Fibroblast of skin of right biceps (primary cell): ENCODE data around the gene STAM2.
A peak's percentile ranks its signal among the peaks of the same experiment; 100 is the strongest.
"Not testable (repeated sequence)": the region's sequence is repeated elsewhere in the genome, so short reads cannot be mapped to it uniquely, and the experiment has no call there.

Source experiments
- DNase-seq: peaks from one replicate; pipeline ENCODE4 v3.0.0-alpha.2; 2013

Gene STAM2

DNA sequence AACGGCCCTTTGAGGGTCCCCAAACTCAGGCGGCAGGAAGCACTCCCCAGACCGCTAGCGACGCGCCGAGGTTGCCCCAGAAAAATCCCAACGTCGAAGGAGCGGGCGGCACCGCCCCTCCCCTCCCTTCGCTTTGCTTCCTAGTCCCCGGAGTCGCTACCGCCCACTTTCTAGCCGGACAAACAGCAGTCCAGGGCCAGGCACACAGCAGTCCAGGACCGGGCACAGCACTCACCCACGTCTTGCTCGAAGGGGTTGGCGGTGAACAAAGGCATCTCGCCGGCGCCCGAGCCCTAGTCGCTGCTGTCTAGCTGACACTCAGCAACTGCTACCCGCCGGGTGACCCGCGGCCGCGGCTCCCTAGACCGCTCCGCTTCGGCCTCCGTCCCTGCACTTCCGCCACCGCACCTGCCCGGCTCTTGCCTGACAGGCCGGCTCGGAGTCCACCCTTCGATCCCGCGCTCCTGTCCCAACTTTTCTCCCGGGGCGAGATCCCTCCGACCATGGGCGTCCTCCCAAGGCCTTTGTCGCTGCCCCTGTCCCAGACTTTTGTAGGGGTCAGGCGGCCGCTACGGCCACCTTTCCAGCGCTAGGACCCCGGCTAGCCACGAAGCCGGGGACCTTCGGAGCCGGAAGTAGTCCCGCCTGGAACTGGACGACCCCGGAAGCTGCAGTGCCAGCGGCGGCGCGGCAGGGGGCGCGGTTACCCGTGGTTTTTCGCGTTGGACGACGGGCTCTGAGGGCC, at the start of gene STAM2:
STAM2 (minus strand) TSS at position 396 of the 745 bp plus-strand sequence; CDS start at position 275, 121 bp downstream.
- DNase-seq: peak; percentile 92

DNA sequence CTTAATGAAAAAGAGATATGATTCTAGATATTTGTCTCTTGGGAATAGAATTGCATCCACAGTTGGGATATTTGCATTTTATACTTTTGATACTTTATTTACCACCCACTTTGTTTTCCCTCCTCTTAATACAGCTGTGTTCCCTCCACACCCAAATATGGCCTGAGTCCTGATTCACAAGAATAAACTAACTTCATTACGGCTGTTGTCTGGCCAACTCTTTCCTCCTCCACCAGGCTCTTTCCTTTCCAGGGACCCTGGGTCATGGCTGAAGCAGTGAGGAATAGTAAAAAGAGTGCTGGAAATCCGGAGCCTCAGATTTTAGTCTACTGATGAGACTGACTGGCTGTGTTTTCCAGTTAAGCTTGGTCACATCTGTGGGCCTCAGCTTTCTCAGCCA, 48.4 kb upstream of the STAM2 start:
- no peak for DNase-seq

DNA sequence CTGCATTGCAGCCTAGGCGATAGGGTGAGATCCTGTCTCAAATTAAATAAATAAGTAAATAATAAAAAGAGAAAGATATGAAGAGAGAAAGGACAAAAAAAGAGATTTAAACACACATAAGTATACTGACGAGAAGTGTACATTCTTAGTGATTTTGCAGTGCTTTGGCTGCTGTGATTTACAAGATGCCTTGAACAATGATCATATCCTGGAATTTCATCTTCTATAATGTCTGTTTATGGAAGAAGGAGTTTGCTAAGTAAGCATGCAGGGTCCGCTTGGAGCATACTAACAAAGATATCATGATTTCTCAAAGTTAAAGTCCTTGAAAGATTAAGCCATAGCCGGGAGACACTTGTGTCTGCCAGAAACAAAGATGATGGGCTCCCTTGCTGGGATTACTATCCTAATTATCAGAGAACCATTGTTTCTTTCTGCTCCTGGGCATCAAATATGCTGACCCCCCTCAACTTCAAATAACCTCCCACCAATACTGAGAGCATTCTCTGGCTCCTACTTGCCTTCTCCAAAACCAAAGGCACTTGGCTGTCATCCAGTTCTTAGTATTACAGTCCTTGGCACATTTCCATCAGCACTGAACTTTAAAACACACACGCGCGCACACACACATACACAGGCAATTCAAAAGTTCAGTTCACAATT, 47.5 kb upstream of the STAM2 start:
- peak; percentile 91 for DNase-seq

DNA sequence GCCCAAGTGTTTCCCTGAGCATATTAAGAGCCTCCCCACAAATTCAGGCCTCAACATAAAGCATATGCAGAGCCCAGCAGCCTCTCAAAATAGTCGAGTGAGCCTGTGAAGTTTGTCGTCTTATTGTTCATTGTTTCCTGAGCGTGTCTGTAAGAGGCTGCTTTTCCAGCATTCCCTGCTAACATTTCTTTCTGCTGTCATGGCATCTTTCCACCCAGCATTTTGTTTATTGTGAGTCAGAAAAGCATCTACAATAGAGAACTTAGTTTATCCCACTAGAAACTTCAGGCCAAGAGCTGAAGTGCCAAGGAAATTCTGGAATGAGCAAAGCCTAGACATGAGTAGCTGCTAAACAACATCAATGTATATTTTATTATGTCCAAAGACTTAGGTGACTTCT, 46.3 kb upstream of the STAM2 start:
- peak; percentile 32 for DNase-seq

DNA sequence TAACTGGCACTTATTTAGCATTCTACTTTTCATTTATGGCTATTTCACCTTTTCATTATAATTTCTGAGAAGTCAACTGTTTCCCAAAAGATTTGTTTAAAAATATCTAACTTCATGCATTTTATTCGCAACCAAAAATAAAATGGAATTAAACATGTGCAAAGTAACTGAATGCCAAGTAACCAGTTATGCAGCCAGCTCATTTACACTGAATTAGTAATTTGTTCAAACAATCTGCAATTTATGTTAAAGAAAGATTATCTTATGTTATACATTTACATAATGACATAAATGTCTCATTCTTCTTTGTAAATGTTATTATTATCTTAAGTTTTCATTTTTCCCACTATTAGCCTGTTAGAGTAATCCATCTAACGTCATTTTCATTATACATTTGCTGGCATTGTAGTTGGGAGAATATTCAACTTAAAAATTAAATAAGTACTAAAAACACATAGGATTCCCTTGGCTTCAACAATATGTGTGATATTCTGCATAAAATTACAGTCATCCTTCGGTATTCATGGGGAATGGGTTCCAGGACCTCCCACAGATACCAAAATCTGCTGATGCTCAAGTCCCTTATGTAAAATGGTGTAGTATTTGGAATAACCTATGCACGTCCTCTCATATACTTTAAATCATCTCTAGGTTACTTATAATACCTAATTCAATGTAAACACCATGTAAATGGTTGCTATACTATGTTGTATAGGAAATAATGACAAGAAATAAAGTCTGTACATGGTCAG, 43.7 kb upstream of the STAM2 start:
- DNase-seq: no peak

DNA sequence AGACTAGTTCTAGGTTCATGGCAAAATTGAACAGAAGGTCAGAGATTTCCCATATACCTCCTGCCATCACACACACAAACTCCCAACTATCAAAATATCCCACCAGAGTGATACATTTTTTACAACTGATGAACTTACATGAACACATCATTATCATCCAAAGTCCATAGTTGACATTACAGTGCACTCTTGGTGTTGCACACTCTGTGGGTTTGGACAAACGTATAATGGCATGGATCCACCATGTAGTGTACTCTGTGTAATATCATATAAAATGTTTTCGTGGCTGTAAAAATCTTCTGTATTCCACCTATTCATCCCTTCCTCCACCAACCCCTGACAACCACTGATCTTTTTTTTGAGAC, 25.9 kb upstream of the STAM2 start:
- DNase-seq: peak; percentile 13

DNA sequence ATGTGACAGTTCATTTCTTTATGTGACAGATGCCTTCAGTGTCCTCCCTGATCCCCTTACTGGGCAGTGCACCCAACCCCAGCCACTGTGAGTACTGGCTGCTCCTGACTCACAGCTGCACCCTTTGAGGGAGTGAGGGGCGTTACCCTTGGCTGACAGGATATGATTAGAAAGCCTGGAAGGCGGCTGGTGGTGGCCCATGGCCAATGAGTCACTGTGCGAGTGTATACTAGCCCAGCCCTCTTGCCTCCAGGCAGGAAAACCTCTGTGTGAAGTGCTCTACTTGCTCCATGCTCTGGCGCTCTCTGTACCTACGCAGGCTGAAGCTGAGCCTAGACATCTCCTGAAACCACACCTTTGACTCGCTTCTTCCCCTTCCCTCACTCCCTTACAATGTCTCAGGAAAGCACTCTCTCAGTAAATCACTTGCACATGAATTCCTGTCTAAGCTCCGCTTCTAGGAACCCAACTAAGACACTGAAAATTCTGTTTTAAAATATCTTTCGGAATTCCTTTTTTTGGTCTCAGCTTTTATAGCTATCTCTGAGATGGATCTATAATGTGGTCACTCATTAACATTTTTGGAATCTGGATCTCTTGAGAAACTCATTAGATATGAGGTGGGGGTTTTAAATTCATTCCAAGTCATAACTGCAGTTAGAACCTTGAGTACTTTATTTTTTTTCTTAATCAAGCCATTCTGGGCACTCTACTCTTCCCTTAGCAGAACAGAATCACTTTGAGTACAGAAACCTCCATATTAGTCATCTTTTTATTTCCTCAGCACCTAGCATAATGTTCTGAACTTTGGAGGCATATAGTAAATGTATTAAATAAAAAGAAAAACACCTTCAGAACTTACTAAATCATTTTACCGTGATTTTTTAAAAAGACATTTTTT, 25.3 kb upstream of the STAM2 start:
- peak; percentile 98 for DNase-seq

DNA sequence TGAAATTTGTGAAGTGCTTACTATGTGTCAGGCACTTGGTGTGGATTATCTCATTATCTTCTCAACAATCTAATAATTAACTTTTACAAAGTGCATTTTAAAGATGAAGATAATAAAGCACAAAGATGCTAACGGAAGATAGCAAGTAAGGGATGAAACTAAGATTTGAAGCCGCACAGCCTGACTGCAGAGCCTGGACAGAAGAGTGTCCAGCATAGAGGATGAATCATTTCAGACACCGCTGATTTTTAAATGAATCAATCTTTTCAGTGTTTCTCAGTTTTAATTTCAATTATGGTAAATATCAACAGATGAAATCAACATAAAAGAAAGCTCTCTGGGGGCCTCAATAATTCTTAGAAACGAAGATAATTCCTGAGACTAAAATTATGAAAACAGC, 24.5 kb upstream of the STAM2 start:
- no peak for DNase-seq

DNA sequence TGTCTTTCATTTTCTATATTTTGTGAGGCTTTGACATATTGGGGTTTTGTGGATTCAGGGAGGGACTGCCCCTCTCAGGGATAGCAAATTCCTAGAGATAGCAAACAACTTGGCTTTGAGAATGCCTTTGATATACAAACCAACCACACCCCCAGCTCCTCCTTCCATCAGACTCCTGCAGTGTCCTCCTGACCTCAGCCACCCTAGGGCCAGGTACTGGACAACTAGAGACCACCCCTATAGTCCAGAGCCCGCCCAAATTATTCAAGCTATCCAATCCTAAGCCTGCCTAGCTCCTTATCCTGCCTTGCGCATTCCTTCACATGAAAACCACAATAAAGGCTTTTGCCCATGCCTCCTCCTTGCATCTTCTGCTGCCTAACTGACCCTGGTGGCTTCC, 22.9 kb upstream of the STAM2 start:
- DNase-seq: no peak

DNA sequence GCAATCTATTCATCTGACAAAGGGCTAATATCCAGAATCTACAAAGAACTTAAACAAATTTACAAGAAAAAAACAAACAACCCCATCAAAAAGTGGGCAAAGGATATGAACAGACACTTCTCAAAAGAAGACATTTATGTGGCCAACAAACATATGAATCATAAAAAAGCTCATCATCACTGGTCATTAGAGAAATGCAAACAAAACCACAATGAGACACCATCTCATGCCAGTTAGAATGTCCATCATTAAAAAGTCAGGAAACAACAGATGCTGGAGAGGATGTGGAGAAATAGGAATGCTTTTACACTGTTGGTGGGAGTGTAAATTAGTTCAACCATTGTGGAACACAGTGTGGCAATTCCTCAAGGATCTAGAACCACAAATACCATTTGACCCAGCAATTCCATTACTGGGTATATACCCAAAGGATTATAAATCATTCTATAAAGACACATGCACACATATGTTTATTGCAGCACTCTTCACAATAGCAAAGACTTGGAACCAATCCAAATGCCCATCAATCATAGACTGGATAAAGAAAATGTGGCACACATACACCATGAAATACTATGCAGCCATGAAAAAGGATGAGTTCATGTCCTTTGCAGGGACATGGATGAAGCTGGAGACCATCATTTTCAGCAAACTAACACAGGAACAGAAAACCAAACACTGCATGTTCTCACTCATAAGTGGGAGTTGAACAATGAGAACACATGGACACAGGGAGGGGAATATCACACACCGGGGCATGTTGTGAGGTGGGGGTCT, 22.1 kb upstream of the STAM2 start:
- DNase-seq: not testable (repeated sequence)

DNA sequence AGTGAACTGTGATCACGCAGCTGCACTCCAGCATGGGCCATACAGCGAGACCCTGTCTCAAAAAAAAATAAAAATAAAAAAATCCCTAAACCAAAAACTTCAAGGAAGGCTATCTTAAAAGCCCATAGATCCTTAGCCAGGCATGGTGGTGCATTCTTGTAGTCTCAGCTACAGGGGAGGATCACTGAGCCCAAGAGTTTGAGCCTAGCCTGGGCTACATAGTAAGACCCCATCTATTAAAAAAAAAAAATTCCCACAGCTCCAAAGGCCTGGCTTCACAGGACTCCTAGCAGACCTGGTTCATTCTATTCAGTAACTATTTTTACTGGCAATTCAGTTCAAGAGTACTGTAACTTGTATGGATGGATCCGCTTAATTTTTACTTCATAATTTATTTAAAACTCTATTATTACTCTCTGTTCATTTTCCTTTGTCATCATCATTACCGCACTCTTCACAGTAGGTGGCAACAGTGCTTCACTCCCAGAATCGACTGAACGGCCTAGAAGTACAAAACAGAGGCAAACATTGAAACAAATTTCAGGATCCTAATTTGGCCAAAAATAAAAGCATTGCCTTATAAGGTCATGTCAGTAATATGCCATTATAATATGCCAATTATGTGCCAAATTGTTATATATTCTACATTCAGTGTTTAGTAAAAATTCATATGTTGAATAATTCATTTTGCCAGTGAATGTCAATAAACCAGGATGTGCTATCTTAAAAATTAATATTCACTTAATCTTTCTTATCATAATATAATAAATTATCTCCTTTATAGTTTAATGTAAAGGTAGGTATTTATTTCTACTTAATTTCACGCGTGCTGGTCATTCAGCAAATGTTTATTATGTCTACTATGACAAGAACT, 14.3 kb upstream of the STAM2 start:
- peak; percentile 76 for DNase-seq

DNA sequence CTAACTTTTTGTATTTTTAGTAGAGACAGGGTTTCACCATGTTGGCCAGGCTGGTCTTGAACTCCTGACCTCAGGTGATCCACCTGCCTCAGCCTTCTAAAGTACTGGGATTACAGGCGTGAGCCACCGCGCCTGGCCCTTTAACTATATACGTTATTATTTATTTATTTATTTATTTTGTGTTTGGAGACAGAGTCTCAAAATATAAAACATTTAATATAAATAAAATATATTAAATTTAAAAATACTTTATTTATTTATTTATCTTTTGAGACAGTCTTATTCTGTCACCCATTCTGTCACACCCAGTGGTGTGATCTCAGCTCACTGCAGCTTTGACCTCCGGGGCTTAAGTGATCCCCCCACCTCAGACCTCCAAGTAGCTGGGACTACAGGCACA, 11.2 kb upstream of the STAM2 start:
- DNase-seq: not testable (repeated sequence)

DNA sequence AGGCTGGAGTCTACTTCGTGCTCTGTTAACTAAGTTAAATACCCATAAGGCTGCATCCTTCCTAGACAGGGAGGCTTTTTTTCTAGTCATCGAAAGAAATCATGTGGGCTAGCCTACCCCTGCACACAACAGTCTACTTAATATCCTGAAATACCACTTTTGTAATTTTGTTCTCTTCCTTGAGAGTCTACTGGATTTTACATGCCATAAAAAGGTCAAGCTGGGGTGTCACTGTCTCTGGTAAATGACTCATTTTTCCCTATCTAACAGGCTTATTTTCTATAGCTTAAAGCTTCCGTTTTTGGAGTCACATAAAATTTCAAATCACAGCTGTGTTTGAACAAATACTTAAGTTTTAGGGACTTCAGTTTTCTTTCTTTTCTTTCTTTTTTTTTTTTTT, 10.7 kb upstream of the STAM2 start:
- peak; percentile 27 for DNase-seq

DNA sequence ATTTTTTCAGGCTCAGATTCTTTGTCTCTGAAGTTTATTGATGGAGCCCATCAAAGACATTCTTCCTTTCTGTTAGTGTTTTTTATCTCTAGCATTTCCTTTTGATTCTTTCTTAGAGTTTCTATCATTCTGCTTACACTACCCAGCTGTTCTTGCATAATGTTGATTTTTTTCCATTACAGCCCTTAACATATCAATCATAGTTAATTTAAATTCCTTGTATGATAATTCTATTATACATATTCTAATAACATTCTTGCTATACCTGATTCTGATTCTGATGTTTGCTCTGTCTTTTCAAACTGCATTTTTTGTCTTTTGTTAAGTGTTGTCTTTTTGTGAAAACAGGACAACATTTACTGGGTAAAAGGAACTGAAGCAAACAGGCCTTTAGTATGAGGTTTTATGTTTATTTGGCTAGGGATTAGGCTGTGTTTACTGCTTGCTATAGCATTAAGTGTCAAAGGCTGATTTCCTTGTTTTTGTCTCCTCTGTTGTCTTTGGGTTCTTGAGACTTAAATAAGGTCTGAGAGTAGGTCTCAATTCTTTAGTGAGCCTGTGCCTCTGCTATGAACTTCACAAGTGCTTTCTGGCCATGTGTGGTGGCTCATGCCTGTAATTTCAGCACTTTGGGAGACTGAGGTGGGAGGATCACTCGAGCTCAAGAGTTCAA, 8.0 kb upstream of the STAM2 start:
- DNase-seq: no peak

DNA sequence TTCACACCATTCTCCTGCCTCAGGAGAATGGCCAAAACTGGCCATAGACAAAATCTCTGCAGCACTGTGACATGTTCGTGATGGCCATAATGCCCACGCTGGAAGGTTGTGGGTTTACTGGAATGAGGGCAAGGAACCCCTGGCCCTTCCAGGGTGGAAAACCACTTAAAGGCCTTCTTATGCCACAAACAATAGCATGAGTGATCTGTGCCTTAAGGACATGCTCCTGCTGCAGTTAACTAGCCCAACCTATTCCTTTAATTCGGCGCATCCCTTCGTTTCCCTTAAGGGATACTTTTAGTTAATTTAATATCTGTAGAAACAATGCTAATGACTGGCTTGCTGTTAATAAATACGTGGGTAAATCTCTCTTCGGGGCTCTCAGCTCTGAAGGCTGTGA, 2.1 kb upstream of the STAM2 start:
- DNase-seq: not testable (repeated sequence)

DNA sequence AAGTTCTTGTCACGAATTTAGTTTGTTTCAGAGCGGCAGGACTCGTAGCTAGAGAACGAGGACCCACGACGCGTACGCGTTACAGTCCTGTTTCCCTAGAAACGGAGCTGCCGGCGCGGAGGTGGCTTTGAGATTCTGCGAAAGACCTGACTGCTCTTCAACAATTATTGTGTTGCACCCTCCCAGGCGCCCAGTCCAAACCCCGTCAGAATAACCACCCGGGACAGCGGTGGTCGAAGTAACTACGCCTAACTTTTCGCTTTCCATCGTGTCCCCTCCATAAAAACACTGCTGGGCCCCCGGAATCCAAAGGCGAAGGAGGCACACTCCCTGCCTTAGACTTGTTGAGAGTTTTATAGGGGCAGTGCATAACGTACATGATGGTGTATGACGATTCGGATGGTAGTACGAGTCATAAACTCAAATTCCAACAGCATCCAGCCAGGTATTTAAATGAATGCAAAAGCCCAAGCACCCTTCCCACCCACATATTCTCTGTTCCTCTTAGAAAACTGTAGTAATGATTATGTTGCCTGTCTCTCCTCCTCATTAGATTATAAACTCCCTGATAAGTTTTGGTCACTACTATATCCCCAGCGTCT, 651 bp upstream of the STAM2 start:
- peak; percentile 27 for DNase-seq

DNA sequence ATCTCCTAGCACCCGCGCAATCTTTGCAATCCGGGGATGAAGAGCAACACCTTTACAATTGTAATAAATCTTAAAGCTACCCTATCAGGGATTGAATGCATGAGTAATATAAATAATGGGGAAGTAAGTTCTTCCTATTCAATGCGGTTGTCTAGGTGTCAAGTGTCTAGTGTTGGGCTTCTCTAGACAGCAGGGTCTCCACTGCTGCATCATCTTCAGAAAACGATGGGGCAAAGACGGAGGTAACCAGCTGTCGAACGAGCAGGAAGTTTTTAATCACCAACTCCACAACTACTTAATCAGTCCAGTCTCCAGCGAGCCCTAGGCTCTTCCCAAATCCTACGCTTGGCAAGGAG, 573 bp downstream of the STAM2 start:
- DNase-seq: no peak

DNA sequence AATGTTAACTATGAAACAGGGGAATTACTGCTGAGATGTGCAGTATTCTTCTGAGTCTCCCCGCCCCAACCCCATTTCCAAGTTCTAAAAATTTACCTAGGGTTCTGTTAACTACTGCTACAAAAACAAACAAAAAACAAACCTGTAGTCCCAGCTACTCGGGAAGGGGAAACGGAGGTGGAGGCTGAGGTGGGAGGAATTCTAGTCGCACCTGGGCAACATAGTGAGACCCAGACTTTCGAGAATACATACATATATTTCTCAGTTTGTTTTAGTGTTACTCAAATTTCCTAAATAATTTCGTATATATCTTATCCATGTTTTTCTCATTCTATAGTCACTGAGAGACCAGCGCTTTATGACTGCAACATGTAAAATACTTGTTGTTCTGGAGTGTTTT, 989 bp downstream of the STAM2 start:
- no peak for DNase-seq

DNA sequence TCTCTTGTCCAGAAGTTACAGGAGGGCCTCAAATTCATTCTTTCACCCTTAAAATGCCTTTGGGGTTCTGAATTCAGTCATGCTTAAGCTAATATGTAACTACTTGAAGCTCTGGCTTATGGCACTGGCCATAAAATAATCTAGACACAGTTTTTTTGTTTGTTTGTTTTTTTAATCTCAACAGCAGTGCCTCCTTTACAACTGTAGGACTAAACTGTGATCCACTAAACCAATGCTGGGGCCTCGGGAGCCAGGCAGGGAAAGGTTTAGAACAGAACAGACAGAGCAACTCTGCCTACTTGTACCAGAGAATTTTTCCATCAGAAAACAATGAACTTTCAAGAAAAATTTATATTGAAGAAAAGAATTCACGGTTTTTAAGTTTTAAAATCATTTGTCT, 1.7 kb downstream of the STAM2 start:
- no peak for DNase-seq

DNA sequence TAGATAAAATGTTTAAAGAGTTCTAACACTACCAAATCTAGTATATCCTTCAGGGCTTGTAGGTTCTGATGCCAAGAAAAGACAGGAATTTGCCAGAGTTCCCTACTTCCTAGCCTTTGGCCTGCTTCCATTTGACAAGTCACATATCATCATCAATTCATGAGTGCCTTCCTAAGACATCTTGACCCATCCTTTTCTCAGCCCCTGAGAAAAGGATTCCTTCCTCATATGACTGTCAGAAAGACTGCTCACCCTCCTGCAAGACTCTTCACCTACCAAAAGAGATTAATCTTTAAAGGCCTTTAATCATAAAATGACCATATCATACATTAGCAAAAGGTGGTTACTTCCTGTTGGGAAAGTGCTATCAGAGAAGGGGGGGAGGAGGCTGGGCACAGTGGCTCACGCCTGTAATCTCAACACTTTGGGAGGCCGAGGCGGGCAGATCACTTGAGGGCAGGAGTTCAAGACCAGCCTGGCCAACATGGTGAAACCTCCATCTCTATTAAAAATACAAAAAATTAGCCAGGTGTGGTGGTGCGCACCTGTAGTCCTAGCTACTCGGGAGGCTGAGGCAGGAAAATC, 3.3 kb downstream of the STAM2 start:
- DNase-seq: not testable (repeated sequence)
